T-helper 1 cell (primary cell): ENCODE results near the gene DVL2.

Experiments used
- DNase-seq, 5 donors: peaks; one replicate each; pipeline ENCODE4 v3.0.0-alpha.2; 2012 to 2020

DVL2 gene

DNA sequence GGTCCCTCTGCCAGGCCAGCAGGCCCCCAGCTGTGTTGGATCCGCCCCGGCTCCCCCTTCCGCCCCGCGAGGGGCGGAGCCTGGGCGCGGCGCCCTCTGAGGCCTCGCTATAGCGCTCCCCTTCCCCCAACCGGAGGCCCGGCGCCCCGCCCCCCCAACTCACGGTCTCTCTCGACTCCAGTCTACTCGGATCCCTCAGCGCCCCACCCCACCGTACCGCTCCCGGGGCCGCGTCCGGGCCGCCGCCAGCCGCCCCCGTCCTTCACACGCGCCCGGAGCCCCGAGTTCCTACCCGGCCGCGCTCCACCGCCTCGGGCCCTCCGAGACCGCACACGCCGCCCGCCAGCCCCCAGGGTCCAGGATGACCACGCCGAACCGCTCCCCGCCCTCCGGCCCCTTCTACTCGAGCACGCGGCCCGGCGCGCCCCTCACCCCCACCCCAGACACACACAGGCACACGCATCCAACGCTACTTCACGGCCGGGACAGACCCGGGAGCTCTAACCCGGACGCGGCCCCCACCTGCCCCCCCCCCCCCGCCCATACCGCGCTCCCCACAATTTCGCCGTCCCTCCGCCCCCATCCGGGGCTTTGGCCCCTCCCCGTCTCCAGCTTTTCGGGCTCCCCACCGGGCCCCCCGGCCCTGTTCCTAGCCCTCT lies 3.6 kb upstream of the DVL2 start:
- DNase-seq = peak; percentile 61 to 82 (median 74)

DNA sequence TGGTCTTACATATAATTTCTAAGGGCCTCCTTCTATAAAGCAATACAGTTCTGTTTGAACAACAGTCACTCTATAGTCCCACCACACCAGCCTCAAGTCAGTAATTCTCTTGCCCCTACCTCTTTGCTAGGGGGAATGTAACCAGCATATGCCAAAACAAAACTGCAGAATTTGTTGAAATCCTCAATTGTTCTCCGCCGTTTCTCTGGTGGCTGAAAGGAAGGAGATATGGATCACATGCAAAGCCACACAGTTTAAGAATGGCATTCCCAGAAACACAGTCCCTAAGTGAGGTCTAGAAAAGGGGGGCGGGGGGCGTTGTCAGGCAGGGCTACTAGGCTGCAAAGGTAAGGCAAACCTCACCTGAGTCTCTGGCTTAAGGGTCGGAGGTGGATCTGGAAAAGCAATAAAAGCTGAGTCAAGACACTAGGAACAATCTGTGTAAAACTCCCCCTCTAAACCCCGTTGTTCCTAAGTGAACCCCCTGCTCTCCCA lies 3.0 kb upstream of the DVL2 start:
- DNase-seq = no peak

DNA sequence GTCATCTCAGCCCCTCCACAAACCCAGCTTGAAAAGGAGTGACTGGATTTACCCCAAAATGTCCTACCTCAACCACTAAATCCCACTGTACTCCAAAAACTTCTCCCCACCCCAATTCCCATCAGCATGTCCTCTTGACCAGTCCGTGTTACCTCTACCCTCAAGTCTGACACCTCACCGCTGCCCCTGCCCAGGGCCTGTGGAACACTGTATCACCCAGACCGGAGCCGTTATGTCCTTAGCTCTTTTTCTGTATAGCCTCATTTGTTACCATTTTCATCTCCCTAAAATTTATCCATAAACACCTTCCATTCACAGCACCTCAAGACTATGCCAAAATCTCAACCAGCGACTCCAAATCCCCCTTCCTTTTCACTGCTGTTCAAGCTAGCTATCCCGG lies 2.5 kb upstream of the DVL2 start:
- no peak for DNase-seq

DNA sequence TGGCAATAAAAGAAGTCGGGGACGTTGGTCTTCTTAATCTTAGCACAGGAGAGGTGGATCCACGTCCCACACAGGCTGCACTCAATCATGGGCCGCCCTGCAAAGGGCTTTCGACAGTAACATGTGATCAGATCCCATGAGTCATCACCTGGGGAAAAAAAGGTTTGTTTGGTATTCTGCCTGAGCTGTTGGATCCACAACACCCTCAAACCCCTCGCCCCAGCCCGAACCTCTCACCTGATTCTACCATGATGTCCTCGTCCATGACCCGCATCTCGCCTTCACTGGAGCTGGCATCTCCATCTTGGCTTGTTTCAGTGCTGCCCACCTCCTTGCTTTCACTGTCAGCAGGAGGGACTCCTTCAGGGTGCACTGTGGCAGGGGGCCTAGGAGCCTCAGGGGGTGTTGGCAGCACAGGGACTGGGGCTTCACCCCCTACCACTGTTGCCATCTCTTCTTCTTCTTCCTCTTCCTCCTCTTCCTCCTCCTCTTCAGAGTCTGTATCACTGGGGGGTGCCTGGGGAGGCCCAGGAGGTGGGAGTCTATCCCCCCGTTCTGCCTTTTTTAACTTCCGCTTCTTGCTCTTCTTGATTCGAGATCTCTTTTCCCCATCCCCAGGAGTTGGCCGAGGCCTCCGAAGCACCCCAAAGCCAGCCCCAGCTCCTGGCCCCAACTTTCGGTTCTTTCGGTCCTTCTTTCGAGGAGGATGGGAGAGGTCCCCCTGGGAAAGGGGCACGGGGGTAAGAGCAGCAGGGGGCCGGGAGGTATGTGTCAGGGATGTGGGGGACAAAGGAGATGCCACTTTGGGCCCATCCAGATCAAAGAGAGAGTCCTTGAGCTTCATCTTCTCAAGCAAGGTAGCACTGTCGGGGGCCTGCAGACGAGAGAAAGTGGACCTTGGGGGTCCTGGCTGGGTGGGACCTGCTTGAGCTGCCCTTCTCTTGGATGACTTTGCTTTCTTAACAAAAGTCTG lies 1.7 kb upstream of the DVL2 start:
- no peak for DNase-seq

DNA sequence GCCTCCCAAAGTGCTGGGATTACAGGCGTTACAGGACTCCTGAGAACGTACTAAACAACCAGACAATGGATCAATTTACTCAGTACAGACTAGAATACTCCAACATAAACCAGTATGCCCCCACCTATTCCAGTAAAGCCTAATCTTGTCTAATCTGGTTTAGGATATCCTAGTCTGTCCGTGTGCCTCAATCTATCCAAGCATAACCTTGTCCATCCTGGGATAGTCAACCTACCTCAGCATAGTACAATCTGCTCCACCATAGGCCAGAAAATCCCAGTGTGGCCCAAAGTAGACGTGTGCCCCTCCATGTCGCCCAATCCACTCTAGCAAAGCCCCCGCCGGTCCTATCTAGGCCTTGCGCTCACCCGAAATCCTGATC lies 625 bp downstream of the DVL2 start:
- DNase-seq = no peak

DNA sequence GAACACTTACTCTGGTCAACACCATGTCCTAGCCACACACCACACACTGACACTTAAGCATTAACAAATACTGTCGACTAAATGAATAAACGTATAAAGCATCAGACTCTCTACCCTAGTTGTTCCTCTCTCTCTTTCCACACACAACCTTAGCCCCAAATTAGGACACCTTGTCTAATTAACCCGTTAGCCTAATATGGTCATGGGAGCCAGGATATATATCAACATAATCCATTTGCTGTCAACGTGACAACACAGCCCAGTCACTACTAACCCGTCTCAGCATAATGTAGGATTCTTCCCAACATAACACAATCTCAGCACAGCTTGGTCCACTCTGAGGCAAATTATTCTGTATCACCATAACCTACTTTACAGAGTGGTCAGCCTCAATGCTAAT lies 2.2 kb downstream of the DVL2 start:
- no peak for DNase-seq

DNA sequence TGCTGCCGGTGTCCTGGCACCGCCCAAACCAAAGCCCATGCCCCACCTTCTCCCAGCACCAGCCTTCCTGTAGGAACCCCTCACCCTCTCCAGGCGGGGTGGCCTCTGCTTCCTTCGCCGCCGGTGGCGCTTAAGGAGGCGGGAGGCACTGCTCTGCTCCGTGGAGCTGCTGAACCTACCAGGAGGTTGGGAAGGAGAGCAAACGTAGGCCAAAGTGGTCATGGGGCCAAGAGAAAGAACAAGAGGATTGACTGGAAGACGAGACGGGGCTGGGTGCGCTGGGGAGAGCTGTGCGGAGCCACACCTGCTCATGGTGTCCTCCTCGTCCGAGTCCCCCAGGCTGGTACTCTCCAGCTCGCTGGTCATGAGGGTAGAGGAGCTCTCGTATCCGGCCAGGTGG lies 4.8 kb downstream of the DVL2 start:
- DNase-seq = no peak

DNA sequence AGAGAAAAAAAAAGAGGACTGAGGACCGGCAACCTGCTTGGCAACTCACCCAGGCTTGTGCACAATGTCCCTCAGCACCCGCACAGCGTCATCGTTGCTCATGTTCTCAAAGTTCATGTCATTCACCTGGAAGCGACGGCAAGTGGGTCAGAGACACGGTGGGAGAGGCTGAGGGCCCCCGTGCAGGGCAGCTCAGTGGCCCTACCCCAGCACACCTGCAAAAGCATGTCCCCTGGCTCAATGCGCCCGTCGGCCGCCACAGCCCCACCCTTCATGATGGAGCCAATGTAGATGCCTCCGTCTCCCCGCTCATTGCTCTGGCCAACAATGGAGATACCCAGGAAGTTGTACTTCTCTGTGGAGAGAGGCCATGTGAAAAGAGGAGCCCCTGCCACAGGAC lies 5.4 kb downstream of the DVL2 start:
- no peak for DNase-seq

DNA sequence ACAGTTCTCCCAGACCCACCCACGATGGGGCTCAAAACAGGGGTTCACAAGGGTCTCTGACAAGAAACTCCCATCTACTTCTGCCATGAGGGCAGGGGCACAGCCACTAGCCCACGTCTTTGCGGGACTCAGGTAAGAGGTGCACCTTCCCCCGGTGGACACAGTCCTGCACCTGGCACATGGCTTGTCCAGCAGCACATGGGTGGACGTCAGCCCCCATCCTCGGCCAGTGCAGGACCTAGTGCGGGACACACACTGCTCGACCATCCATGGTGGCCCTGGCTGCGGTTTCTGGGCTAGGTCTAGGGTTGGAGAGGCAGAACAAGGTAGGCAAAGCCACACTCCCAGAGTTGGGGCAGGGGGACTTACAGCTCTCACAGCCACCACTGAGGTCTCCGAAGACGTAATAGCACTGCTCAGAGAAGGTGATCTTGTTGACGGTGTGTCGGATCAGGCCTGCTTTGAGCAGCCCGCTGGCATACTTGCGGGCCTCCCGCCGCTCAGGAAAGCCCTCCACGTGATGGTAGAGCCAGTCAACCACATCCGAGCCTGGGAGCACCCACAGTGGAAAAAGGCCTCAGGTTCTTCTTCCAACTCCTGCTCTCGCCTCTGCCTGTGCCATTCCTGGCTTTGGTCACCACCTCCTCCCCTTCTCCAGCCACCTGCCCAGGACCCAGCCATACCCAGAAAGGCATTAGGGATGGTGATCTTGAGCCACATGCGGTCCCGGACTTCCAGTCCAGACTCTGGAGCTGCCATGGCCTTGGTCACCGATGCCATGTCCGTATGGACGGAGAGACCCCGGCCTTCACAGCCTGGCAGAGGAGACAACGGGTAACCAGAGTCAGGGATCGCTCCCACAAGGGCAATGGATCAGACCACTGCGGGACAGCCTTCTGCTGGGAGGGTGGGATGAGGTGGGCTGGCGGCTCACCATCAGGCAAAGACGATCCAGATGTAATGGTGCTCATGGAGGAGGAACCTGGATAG lies 7.3 kb downstream of the DVL2 start:
- no peak for DNase-seq

DNA sequence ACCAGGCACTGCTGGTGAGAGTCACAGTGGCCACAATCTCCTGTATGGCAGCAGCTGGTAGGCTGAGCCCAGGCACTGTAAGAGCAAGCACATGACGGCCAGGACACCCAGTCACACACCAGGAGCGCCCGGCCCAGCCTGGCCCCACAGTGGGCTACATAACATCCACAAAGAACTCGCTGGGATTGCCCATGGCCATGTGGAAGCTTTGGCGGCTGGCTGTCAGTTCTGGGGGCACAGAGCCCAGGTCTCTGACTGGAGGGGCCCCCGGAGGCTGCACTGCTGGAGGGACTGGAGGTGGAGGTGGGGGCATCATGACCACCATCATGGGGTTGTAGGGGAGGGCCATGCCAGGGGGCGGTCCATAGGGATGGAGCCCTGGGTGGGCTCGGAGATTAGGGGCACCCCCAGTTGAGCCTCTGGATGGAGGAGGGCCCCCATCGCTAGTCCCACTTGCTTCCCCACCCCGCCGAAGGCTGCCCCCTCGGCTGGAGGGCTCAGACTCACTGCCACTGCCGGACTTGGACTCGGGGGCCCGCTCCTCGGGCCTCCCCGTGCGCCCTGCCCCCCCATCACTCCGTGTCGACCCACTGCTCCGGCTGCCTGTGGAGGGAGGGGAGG lies 8.5 kb downstream of the DVL2 start:
- DNase-seq = no peak

DNA sequence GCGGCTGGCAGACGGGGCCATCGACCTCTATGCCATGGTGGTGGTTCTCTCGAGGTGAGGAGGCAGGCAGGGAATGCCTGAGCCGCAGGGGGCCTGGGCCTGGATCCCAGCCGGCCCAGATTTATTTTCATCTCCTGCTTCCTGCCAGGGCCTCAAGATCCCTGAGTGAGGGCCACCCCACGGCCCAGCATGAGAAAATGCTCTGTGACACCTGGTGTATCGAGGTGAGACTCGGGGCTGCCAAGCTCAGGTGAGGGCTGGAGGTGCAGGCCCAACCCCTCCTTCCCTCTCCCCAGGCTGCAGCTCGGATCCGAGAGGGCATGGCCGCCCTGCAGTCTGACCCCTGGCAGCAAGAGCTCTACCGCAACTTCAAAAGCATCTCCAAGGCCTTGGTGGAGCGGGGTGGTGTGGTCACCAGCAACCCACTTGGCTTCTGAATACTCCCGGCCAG lies 9.6 kb downstream of the DVL2 start:
- no peak for DNase-seq

DNA sequence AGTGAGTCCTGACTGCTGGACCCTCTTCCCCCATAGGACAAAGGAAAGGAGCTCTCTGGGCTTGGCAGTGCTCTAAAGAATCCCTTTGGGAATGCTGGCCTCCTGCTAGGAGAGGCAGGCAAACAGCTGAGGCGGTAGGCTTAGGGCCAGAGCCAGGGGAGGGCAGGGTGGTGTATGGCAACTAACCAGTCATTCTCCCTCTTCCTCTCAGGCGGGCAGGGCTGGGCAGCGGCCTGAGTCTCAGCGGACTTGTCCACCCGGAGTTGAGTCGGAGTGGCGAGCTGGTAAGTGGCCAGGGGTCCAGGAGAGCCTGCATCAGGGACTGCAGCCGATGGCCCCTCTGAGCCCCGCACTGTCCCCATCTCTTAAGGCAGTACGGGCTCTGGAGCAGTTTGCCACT lies 10.2 kb downstream of the DVL2 start:
- DNase-seq = no peak

DNA sequence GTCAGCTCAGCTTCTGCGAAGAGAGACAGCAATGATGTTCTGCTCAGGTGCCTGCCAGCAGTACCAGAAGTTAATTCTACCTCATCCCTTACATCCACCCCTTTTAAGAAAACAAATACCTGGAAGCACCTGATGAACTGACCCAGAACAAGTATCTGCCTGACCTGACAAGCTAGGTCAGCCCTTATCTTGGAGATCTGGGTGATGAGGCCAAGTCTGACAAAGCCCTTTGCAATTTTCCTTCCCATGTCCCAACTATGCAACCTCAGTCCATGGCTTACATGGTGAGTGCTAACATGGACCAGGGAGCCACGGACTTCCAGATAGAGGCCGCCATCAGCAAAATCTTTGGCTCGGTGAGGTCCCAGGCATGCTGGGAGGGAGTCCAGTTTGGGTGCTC lies 10.9 kb downstream of the DVL2 start:
- DNase-seq = no peak

DNA sequence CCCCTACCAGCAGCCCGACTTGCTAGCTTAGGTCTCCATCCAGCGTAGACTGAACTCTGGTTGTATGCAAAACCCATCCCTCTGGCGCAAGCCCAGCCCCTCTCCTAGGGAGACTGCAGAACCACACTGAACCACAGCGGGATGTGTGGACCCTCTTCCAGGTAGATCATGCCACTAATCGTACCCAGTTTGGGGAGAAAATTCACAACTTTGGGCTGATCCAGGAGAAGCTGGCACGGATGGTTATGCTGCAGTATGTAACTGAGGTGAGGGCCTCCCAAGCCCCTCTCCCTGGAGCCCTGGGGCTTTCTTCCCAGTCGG lies 11.4 kb downstream of the DVL2 start:
- no peak for DNase-seq

DNA sequence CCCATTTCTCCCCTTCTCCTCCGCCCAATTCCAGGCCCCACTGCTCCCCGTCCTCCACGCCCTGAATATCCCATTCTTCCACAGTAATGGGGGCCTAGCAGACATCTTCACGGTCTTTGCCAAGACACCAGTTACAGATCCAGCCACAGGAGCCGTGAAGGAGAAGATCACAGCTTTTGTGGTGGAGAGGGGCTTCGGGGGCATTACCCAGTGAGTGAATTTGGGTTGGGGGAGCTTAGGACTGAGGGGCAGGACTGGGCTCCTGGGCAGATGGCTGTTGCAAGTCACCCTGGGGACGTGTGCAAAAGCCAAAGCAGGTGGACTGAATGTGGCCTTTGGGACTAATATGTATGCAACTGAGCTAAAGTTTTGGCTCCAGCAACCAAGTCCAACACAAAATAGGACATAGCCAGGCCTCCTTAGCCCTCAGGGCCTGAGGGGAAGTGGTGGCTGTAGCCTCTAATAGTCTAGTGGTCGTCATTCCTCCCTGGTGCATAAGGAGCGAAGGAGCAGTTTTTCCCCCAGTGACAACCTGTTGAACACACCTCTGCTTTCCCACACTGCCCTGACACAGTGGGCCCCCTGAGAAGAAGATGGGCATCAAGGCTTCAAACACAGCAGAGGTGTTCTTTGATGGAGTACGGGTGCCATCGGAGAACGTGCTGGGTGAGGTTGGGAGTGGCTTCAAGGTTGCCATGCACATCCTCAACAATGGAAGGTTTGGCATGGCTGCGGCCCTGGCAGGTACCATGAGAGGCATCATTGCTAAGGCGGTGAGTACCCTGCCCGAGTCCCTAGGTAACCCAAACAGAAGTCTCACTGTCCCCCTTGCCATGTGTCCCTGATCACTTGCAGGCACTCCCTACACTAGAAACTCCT lies 12.0 kb downstream of the DVL2 start:
- DNase-seq = no peak

DNA sequence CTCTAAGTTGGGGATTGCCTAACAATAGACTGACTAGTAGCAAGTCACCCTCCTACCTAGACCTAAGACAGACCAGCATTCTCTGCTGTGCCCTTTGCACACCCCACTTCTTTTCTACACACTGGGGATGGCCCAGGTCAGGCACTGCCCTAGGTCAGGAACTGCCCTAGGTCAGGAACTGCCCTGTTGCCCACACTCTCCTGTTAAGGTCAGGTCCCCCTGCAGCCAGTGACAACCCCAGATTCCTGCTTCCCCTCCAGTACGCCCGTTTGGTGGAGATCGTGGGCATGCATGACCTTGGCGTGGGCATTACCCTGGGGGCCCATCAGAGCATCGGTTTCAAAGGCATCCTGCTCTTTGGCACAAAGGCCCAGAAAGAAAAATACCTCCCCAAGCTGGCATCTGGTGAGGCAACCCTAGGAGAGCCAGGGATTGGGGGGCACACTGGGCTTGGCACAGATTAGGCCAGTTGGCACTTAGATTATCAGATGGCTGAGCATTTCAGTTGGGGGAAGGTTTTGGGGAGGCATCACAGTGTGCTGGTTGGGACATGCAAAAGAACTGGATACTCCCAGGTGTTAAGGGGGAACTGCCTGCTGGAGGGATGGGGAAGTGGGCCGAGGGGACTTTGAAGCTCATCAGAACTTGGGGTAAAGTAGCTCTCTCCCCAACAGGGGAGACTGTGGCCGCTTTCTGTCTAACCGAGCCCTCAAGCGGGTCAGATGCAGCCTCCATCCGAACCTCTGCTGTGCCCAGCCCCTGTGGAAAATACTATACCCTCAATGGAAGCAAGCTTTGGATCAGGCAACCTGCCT lies 12.8 kb downstream of the DVL2 start:
- no peak for DNase-seq

DNA sequence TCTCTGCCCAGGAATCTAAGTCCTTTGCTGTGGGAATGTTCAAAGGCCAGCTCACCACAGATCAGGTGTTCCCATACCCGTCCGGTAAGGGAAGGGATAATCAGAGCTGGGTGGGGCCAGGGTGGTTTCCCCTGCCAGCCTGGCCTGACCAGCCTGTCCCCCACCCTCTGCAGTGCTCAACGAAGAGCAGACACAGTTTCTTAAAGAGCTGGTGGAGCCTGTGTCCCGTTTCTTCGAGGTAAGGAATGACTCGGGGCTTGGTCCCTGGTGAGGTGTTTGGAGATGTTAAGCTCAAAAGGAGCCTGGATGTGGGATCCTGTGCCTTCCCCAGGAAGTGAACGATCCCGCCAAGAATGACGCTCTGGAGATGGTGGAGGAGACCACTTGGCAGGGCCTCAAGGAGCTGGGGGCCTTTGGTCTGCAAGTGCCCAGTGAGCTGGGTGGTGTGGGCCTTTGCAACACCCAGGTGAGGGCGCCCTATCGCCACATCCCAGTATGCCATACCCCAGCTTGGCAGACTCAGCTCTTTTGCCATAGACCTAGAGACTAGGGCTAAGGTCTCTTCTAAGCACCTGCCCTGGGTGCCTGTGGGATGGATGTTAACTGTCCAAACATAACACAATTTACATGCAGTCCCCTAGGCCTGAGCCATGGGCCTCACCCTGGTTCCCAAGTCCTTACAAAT lies 13.6 kb downstream of the DVL2 start:
- DNase-seq = peak in 2 of 5 donors; percentile 41 to 75

DNA sequence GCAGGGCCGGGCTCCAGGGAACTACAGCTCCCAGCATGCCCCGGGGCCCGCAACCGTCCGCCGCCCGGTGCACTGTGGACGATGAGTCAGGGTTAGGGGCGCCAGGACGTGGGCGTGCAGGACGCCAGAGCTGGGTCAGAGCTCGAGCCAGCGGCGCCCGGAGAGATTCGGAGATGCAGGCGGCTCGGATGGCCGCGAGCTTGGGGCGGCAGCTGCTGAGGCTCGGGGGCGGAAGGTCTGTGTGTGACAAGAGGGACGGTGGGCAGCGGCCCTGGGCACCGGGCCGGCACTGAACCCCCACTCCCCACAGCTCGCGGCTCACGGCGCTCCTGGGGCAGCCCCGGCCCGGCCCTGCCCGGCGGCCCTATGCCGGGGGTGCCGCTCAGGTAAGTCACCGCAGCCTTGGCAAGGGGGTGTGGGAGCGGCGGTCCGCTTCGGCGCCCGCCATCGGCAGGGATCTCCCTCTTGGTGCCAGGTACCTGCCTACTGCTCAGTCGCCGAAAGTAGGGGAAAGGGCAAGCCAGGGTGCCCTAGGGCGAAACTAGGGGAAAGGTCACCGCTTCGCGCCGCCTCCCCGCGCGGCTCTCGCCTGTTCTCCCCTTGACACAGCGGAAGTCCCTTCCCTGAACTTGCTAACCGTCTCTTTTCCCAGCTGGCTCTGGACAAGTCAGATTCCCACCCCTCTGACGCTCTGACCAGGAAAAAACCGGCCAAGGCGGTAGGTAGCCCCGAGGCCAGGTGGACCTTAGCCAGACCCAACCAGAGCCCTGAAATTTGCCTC lies 14.3 kb downstream of the DVL2 start, which contains the start of the genes ACADVL and DLG4:
TSS of gene ACADVL (plus strand) at position 127 of the 781 bp plus-strand sequence. CDS start at position 174, 47 bp downstream.
TSS of gene DLG4 (minus strand) at position 25 of the 781 bp plus-strand sequence.
- DNase-seq = peak; percentile 48 to 79 (median 66)
